NCI-H69 (cell line): ENCODE data around the gene SNX12.
A peak's percentile ranks its signal among the peaks of the same experiment; 100 is the strongest.
"Not testable (repeated sequence)": the region's sequence is repeated elsewhere in the genome, so short reads cannot be mapped to it uniquely, and the experiment has no call there.

Experiments
- DNase-seq: peaks from one replicate; lab custom pipeline; 2025; lab: John Stamatoyannopoulos, UW

SNX12 gene

GRCh38 chrX:71091263-71091662 is 23.1 kb upstream of the SNX12 start:
- no peak for DNase-seq

GRCh38 chrX:71085900-71086299 is 17.8 kb upstream of the SNX12 start:
- DNase-seq = no peak

GRCh38 chrX:71082822-71083221 is 14.7 kb upstream of the SNX12 start:
- no peak for DNase-seq

- DNase-seq = no peak
These were observed 14.1 kb upstream of the SNX12 start for GRCh38 chrX:71082124-71082647.

GRCh38 chrX:71081330-71082123 is 13.4 kb upstream of the SNX12 start:
- DNase-seq = peak; percentile 3

- no peak for DNase-seq
These were observed 2.4 kb upstream of the SNX12 start for GRCh38 chrX:71070531-71070930.

- peak; percentile 48 for DNase-seq
These were observed 456 bp downstream of the SNX12 start for GRCh38 chrX:71067712-71068043.

- no peak for DNase-seq
These were observed 1.0 kb downstream of the SNX12 start for GRCh38 chrX:71067089-71067488.

- DNase-seq = no peak
These were observed 8.0 kb downstream of the SNX12 start for GRCh38 chrX:71060127-71060526.

- no peak for DNase-seq
These were observed 10.1 kb downstream of the SNX12 start for GRCh38 chrX:71057848-71058530.

GRCh38 chrX:71056867-71057266 is 11.3 kb downstream of the SNX12 start:
- DNase-seq = no peak

GRCh38 chrX:71053217-71053621 is 14.9 kb downstream of the SNX12 start:
- no peak for DNase-seq

- DNase-seq = no peak
These were observed 15.4 kb downstream of the SNX12 start for GRCh38 chrX:71052721-71053120.

GRCh38 chrX:71047891-71048290 is 20.2 kb downstream of the SNX12 start:
- not testable (repeated sequence) for DNase-seq

- peak; percentile 3 for DNase-seq
These were observed 50.7 kb downstream of the SNX12 start for GRCh38 chrX:71017396-71017939.
